Measurements from ENCODE around the gene CDC34. TPM values are rescaled to one million over a fixed set of nuclear protein-coding genes. Genes with fewer than 3 reads are reported as not detected.

Gene CDC34
- total RNA-seq, 1 experiment from 2014 or later: 112 TPM

DNA sequence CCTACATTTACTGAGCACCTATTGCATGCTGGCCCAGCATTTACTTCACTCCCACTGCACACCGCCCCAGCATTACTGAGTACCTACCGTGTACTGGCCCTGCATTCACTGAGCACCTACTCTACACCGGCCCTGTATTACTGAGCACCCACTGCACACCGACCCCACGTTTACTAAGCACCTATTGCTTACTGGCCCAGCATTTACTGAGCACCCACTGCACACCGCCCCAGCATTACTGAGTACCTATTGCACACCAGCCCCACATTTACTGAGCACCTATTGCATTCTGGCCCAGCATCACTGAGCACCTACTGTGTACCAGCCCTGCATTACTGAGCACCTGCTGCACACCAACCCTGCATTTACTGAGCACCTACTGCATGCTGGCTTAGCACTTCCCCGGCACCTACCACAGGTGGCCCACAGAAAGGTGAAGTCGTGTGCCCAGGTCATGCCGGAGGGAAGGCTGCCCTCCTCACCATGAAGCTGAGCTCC, 17.3 kb upstream of the CDC34 start:
- TF ChIP-seq CTCF (conservative IDR thresholded peaks at IDR 0.05): no peak
- Histone ChIP-seq H2BK5ac (ENCODE audit: insufficient read length, low read length) (no peak overlapping the region), H4K8ac (replicated peaks; ENCODE audit: insufficient read length, low read depth, low read length) (no peak overlapping the region), H3K9me3 (ENCODE audit: control insufficient read depth, low read depth, low read length) (no peaks in the 10 kb centered on the region), H3K9ac (ENCODE audit: extremely low read depth, insufficient read length, low read length) (no peak overlapping the region), H3K4me1 (ENCODE audit: insufficient read depth, low read length) (no peaks in the 10 kb centered on the region), H3K56ac (ENCODE audit: insufficient read length, low read depth, low read length) (no peak overlapping the region), H3T11ph (ENCODE audit: low read length) (no peak overlapping the region), H3K23ac (ENCODE audit: insufficient read length, low read depth, low read length) (no peak overlapping the region), H2AFZ (ENCODE audit: low read length) (no peak overlapping the region), H3K18ac (ENCODE audit: insufficient read length, low read depth, low read length) (no peak overlapping the region), H3K79me2 (ENCODE audit: insufficient read depth, low read length) (no peaks in the 10 kb centered on the region), H2BK120ac (ENCODE audit: low read depth, low read length, poor library complexity, severe bottlenecking) (no peak overlapping the region), H3K27ac (ENCODE audit: insufficient read length, low read depth, low read length) (no peak overlapping the region), H3K79me1 (ENCODE audit: insufficient read depth, low read depth, low read length, poor library complexity, severe bottlenecking) (no peaks in the 10 kb centered on the region), H3K27me3 (ENCODE audit: insufficient read depth, low read length) (no peaks in the 10 kb centered on the region), H4K91ac (ENCODE audit: insufficient read length, low read depth, low read length) (no peak overlapping the region), H3K23me2 (ENCODE audit: insufficient read length, low read depth, low read length, poor library complexity, severe bottlenecking) (peaks cover 4% of the 10 kb centered on the region), H2BK20ac (ENCODE audit: low read depth, low read length, poor library complexity, severe bottlenecking) (no peak overlapping the region), H4K5ac (ENCODE audit: insufficient read length, low read depth, low read length) (no peak overlapping the region), H2BK15ac (ENCODE audit: low read depth, low read length) (no peak overlapping the region), H4K20me1 (ENCODE audit: control insufficient read depth, insufficient read depth, insufficient read length) (peaks cover 5% of the 10 kb centered on the region), H2AK5ac (ENCODE audit: insufficient read length, low read length) (no peak overlapping the region), H2BK12ac (ENCODE audit: insufficient read length, low read depth, low read length) (no peak overlapping the region), H3K14ac (ENCODE audit: insufficient read depth, low read length) (no peak overlapping the region), H3K4me2 (ENCODE audit: insufficient read depth, insufficient read length, low read length) (no peak overlapping the region), H3K4ac (ENCODE audit: low read depth, low read length) (no peak overlapping the region)
- WGBS (ENCODE audit: extremely low coverage, insufficient read length, low lambda C conversion rate): no CpG with 5 or more reads among the region's 9 CpGs
- Mint-ChIP-seq H3K27me3 (ENCODE audit: low read depth) (peaks cover 9% of the 10 kb centered on the region), H3K4me3 (peak overlapping the region in 1 of 2 experiments; percentile 23; a peak in 1 of 5 replicates), H3K27ac (no peak overlapping the region), H3K36me3 (ENCODE audit: insufficient read depth in 1 of 3, low read depth in 3 of 3) (peaks cover 4 to 19% (median 7%) of the 10 kb centered on the region in 3 experiments; a peak in 6 of 7 replicates), H3K4me1 (peaks cover 11 to 17% of the 10 kb centered on the region in 2 experiments), H3K9me3 (peaks cover 0 to 3% of the 10 kb centered on the region in 2 experiments; a peak in 1 of 5 replicates)
- no peak for DNase-seq

Measured in H9 (cell line).